Occipital lobe (tissue), 2 donors: Measurements from ENCODE around the gene PRR5L. TPM values are rescaled to one million over a fixed set of nuclear protein-coding genes. Genes with fewer than 3 reads are reported as not detected.
"Not testable (repeated sequence)": the region's sequence is repeated elsewhere in the genome, so short reads cannot be mapped to it uniquely, and the experiment has no call there.

Experiments
- DNase-seq: peaks from one replicate; lab custom pipeline; 2025; lab: John Stamatoyannopoulos, UW
- total RNA-seq: library from RNA; depleted of rRNA; stranded (reverse); fragments of >200 nt; gene quantifications from one replicate; pipeline ENCODE4 v1.2.3, GENCODE V29; 2014

The PRR5L gene
- total RNA-seq, 1 donor from 2014 or later: 3.1 TPM

GRCh38 chr11:36458129-36458915 is 162.2 kb downstream of the PRR5L start:
- no peak for DNase-seq

GRCh38 chr11:36459046-36459445 is 163.0 kb downstream of the PRR5L start:
- no peak for DNase-seq

- no peak for DNase-seq
Observed at GRCh38 chr11:36460220-36460619, 164.1 kb downstream of the PRR5L start.

GRCh38 chr11:36462321-36462720 is 166.2 kb downstream of the PRR5L start:
- DNase-seq: no peak

- no peak for DNase-seq
Observed at GRCh38 chr11:36463781-36464180, 167.7 kb downstream of the PRR5L start.

- no peak for DNase-seq
Observed at GRCh38 chr11:36464720-36465119, 168.6 kb downstream of the PRR5L start.

GRCh38 chr11:36465449-36466163 is 169.5 kb downstream of the PRR5L start:
- DNase-seq: no peak

GRCh38 chr11:36467012-36467411 is 170.9 kb downstream of the PRR5L start:
- DNase-seq: no peak

GRCh38 chr11:36467916-36468315 is 171.8 kb downstream of the PRR5L start:
- DNase-seq: no peak

- no peak for DNase-seq
Observed at GRCh38 chr11:36469063-36469462, 173.0 kb downstream of the PRR5L start.

- no peak for DNase-seq
Observed at GRCh38 chr11:36469881-36470802, 174.1 kb downstream of the PRR5L start.

GRCh38 chr11:36471577-36471976 is 175.5 kb downstream of the PRR5L start:
- DNase-seq: no peak

GRCh38 chr11:36475192-36475591 is 179.1 kb downstream of the PRR5L start:
- no peak for DNase-seq

GRCh38 chr11:36478700-36479329 is 182.7 kb downstream of the PRR5L start:
- no peak for DNase-seq

GRCh38 chr11:36480833-36481232 is 184.7 kb downstream of the PRR5L start:
- DNase-seq: no peak

GRCh38 chr11:36483042-36483441 is 187.0 kb downstream of the PRR5L start:
- not testable (repeated sequence) for DNase-seq

GRCh38 chr11:36485298-36486002 is 189.4 kb downstream of the PRR5L start:
- no peak for DNase-seq

GRCh38 chr11:36487619-36488018 is 191.5 kb downstream of the PRR5L start:
- DNase-seq: no peak

GRCh38 chr11:36488096-36488495 is 192.0 kb downstream of the PRR5L start:
- no peak for DNase-seq

- no peak for DNase-seq
Observed at GRCh38 chr11:36490026-36490806, 194.1 kb downstream of the PRR5L start.
